Stimulated activated naive CD8-positive, alpha-beta T cell treated with anti-CD3 and anti-CD28 coated beads, Interleukin-15, Interleukin-2, amounts not matched to agents 100 U/mL and 50 U/mL, for 24 hours (primary cell): Measurements from ENCODE around the gene ESR1.
"Not testable (repeated sequence)": the region's sequence is repeated elsewhere in the genome, so short reads cannot be mapped to it uniquely, and the experiment has no call there.

Experiments used
- ATAC-seq: fragments of 150-1000 bp; cut with Tn5 transposase; one replicate; pipeline ENCODE4 v1.10.0; 2021
- DNase-seq: peaks from one replicate; pipeline ENCODE4 v3.0.0; 2021

ESR1 gene

GRCh38 chr6:152135755-152136448, 328.4 kb downstream of the ESR1 start:
- ATAC-seq (no peak), DNase-seq (no peak)

- ATAC-seq (no peak), DNase-seq (no peak)
These were observed 329.0 kb downstream of the ESR1 start for GRCh38 chr6:152136449-152136825.

- DNase-seq, ATAC-seq: not testable (repeated sequence)
These were observed 330.9 kb downstream of the ESR1 start for GRCh38 chr6:152138344-152138743.

- ATAC-seq = no peak
- no peak for DNase-seq
These were observed 334.6 kb downstream of the ESR1 start for GRCh38 chr6:152142105-152142504.

- no peak for DNase-seq
- ATAC-seq = no peak
These were observed 335.9 kb downstream of the ESR1 start for GRCh38 chr6:152143359-152143758.

- DNase-seq (no peak), ATAC-seq (no peak)
These were observed 338.9 kb downstream of the ESR1 start for GRCh38 chr6:152146385-152146784.

- DNase-seq (no peak), ATAC-seq (no peak)
These were observed 339.8 kb downstream of the ESR1 start for GRCh38 chr6:152147269-152147668.

- DNase-seq = no peak
- ATAC-seq = no peak
These were observed 340.9 kb downstream of the ESR1 start for GRCh38 chr6:152148412-152148811.

GRCh38 chr6:152150196-152150595, 342.7 kb downstream of the ESR1 start:
- ATAC-seq (no peak), DNase-seq (no peak)

GRCh38 chr6:152151920-152152319, 344.4 kb downstream of the ESR1 start:
- DNase-seq = no peak
- ATAC-seq = no peak

- no peak for DNase-seq
- ATAC-seq = no peak
These were observed 347.3 kb downstream of the ESR1 start for GRCh38 chr6:152154559-152155356.

- DNase-seq (no peak), ATAC-seq (no peak)
These were observed 348.3 kb downstream of the ESR1 start for GRCh38 chr6:152155792-152156191.

GRCh38 chr6:152160346-152160745, 352.9 kb downstream of the ESR1 start:
- ATAC-seq (peak; percentile 92), DNase-seq (no peak)

GRCh38 chr6:152161501-152161900, 354.0 kb downstream of the ESR1 start:
- ATAC-seq (peak; percentile 77), DNase-seq (no peak)

GRCh38 chr6:152164957-152165356, 357.5 kb downstream of the ESR1 start:
- no peak for DNase-seq
- no peak for ATAC-seq

GRCh38 chr6:152166497-152166896, 359.0 kb downstream of the ESR1 start:
- ATAC-seq (no peak), DNase-seq (no peak)

- no peak for ATAC-seq
These were observed 359.4 kb downstream of the ESR1 start for GRCh38 chr6:152166897-152167296.

GRCh38 chr6:152167641-152168603, 360.4 kb downstream of the ESR1 start:
- no peak for ATAC-seq
- no peak for DNase-seq

More at GRCh38 chr6:152166897-152167296, 359.4 kb downstream of the ESR1 start:
- no peak for DNase-seq

- DNase-seq (no peak), ATAC-seq (no peak)
These were observed 362.8 kb downstream of the ESR1 start for GRCh38 chr6:152170313-152170701.

GRCh38 chr6:152170702-152171667, 363.5 kb downstream of the ESR1 start:
- peak; percentile 90 for ATAC-seq
- peak; percentile 44 for DNase-seq

- DNase-seq (no peak), ATAC-seq (no peak)
These were observed 365.8 kb downstream of the ESR1 start for GRCh38 chr6:152173321-152173720.
